DMS79 treated with DMSO at 0.1 percent for 48 hours (cell line): Measurements from ENCODE around the gene RAB44.
"Not testable (repeated sequence)": the region's sequence is repeated elsewhere in the genome, so short reads cannot be mapped to it uniquely, and the experiment has no call there.

Source experiments
- DNase-seq: peaks from one replicate; lab custom pipeline; 2025; lab: John Stamatoyannopoulos, UW

The RAB44 gene

GRCh38 chr6:36685926-36686667, 11.5 kb upstream of the RAB44 start:
- no peak for DNase-seq

GRCh38 chr6:36686668-36687513, 10.7 kb upstream of the RAB44 start:
- DNase-seq, result no peak

- no peak for DNase-seq
Measured at GRCh38 chr6:36688063-36688738, 9.4 kb upstream of the RAB44 start.

- no peak for DNase-seq
Measured at GRCh38 chr6:36688739-36689075, 8.9 kb upstream of the RAB44 start.

GRCh38 chr6:36691011-36691410, 6.6 kb upstream of the RAB44 start:
- DNase-seq, result no peak

- no peak for DNase-seq
Measured at GRCh38 chr6:36691612-36692011, 6.0 kb upstream of the RAB44 start.

- no peak for DNase-seq
Measured at GRCh38 chr6:36692220-36692619, 5.4 kb upstream of the RAB44 start.

- DNase-seq, result no peak
Measured at GRCh38 chr6:36692861-36693702, 4.5 kb upstream of the RAB44 start.

GRCh38 chr6:36694616-36695015, 3.0 kb upstream of the RAB44 start:
- no peak for DNase-seq

GRCh38 chr6:36695414-36695813, 2.2 kb upstream of the RAB44 start:
- no peak for DNase-seq

- no peak for DNase-seq
Measured at GRCh38 chr6:36698196-36698595, 570 bp downstream of the RAB44 start.

- DNase-seq, result no peak
Measured at GRCh38 chr6:36698871-36699271, 1.2 kb downstream of the RAB44 start.

GRCh38 chr6:36699348-36699747, 1.7 kb downstream of the RAB44 start:
- no peak for DNase-seq

- DNase-seq, result no peak
Measured at GRCh38 chr6:36700071-36700812, 2.6 kb downstream of the RAB44 start.

GRCh38 chr6:36700831-36701230, 3.2 kb downstream of the RAB44 start:
- no peak for DNase-seq

GRCh38 chr6:36701401-36701991, 3.9 kb downstream of the RAB44 start:
- no peak for DNase-seq

- no peak for DNase-seq
Measured at GRCh38 chr6:36702656-36703055, 5.0 kb downstream of the RAB44 start.

GRCh38 chr6:36703081-36703606, 5.5 kb downstream of the RAB44 start:
- DNase-seq, result no peak

GRCh38 chr6:36703982-36704381, 6.4 kb downstream of the RAB44 start:
- no peak for DNase-seq

- not testable (repeated sequence) for DNase-seq
Measured at GRCh38 chr6:36704961-36705577, 7.4 kb downstream of the RAB44 start.
